ENCODE data around the gene USHBP1. TPM values are rescaled to one million over a fixed set of nuclear protein-coding genes. Genes with fewer than 3 reads are reported as not detected.

The USHBP1 gene
- polyA plus RNA-seq, 1 donor, result 8.8 TPM

DNA sequence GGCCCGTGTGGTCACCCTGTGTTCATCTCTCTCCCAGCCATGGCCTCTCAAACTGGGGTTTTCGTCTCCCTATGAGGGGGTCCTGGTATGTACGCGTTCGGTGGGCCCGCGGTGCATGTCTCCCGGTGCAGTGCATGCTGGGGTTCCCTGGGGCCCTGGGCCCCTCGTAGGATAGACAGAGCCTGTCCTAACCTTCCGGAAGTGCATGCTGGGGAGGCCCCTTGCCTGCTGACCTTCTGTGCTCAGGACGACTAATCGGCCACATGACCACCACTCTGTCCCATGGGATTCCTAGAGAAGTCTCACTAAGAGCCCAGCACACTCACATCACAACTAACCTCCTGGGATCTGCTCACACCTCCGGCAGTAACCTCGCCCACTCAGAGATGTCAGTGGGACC, 54.2 kb downstream of the USHBP1 start:
- no peak for DNase-seq

GRCh38 chr19:17209126-17210036, 55.2 kb downstream of the USHBP1 start:
- DNase-seq, result no peak

GRCh38 chr19:17206736-17207581, 57.6 kb downstream of the USHBP1 start:
- no peak for DNase-seq

DNA sequence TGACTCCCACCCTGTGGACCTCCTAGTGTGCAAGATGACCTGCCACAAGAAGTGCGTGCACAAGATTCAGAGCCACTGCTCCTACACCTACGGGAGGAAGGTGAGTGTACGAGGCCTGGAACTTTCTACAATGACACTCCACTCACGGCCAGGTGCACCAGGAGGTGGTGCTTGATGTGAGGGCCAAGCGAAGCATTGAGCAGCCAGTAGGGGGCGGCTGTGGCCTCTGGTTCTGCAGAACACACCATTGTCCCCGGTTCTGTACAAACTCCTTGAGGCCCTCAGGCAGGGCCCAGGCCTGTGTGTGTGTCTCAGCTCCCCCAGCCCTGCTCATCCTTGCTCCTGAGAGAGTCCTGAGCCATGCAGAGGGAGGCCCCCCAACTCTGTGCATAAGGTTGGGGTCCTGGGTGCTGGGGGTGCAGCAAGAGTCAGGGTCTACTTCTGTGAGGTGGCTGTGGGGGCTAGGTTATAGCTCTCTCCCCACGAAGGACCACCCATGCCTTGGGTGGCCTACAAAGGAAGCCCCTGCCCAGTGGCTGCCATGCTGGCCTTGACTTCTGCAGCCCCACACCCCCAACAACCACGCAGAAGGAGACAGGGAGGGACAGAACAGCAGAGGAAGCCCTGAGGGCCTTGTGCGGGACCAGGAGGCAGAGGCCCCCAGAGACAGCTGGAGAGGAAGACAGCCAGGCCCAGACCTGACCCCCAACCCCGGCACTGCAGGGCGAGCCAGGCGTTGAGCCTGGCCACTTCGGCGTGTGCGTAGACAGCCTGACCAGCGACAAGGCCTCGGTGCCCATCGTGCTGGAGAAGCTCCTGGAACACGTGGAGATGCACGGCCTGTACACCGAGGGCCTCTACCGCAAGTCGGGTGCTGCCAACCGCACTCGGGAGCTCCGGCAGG, 59.1 kb downstream of the USHBP1 start:
- no peak for DNase-seq

GRCh38 chr19:17202713-17203112, 61.8 kb downstream of the USHBP1 start:
- DNase-seq, result no peak

DNA sequence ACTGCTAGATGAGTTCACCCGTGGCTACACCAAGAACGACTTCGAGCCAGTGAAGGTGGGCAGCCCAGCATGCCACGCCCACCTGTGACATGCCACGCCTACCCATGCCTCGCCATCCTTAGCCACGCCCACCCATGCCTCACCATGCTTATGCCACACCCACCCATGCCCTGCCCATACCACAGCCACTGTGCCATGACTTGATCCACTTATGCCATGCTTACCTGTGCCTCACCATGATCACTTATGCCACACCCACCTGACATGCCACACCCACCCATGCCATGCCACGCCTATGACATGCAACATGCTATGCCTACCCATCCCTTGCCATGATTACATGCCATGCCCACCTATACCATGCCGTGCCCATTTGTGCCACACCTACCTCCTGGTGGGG, 62.3 kb downstream of the USHBP1 start:
- no peak for DNase-seq

DNA sequence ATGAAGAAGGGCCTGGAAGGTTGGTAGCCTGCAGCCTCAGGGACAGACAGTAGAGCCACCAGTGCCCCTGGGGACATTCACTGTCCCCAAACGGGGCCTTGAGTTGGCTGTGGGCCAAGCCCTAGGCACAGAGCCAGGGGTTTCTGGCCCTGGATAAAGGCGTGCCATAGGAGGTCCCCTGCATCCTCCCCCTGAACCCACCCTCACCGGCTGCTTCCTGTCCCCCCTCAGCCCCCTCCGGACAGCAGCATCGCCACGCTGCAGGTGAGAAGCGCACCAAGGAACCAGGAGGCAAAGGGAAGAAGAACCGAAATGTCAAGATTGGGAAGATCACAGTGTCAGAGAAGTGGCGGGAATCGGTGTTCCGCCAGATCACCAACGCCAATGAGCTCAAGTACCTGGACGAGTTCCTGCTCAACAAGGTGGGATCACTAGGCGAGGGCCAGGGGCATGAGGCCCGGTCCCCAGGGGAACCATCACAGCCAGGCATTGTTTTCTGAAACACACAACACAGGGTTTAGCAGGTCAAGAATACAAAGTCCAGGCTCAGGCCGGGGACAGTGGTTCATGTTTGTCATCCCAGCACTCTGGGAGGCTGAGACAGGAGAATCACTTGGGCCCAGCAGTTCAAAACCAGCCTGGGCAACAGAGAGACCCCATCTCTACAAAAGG, 64.0 kb downstream of the USHBP1 start:
- DNase-seq, result no peak

Other genes with a start within 250 kb of the USHBP1 start
- 4.2 TPM for gene CPAMD8, start 237.9 kb downstream of the USHBP1 start, polyA plus RNA-seq (ENCODE audit: insufficient read length)
- 8.4 TPM for gene HAUS8, start 189.3 kb downstream of the USHBP1 start, polyA plus RNA-seq (ENCODE audit: insufficient read length)
- 40.1 TPM for gene MYO9B, start 189.0 kb downstream of the USHBP1 start, polyA plus RNA-seq (ENCODE audit: insufficient read length)
- gene USE1, start 49.4 kb downstream of the USHBP1 start, polyA plus RNA-seq (ENCODE audit: insufficient read length), result 35.1 TPM
- gene OCEL1, start 38.5 kb downstream of the USHBP1 start, polyA plus RNA-seq (ENCODE audit: insufficient read length), result 8.2 TPM
- gene NR2F6, start 18.8 kb downstream of the USHBP1 start, polyA plus RNA-seq (ENCODE audit: insufficient read length), result 36.0 TPM
- 105 TPM for gene BABAM1, start 2.7 kb upstream of the USHBP1 start, polyA plus RNA-seq (ENCODE audit: insufficient read length)
- gene ANKLE1, start 17.2 kb upstream of the USHBP1 start, polyA plus RNA-seq (ENCODE audit: insufficient read length), result 1.6 TPM
- gene ABHD8, start 38.7 kb upstream of the USHBP1 start, polyA plus RNA-seq (ENCODE audit: insufficient read length), result 8.5 TPM
- gene MRPL34, start 41.1 kb upstream of the USHBP1 start, polyA plus RNA-seq (ENCODE audit: insufficient read length), result 37.1 TPM
- gene DDA1, start 44.8 kb upstream of the USHBP1 start, polyA plus RNA-seq (ENCODE audit: insufficient read length), result 37.7 TPM
- 8.4 TPM for gene ANO8, start 70.1 kb upstream of the USHBP1 start, polyA plus RNA-seq (ENCODE audit: insufficient read length)
- 14.2 TPM for gene GTPBP3, start 72.8 kb upstream of the USHBP1 start, polyA plus RNA-seq (ENCODE audit: insufficient read length)
- 68.7 TPM for gene PLVAP, start 112.6 kb upstream of the USHBP1 start, polyA plus RNA-seq (ENCODE audit: insufficient read length)
- gene CCDC194, start 129.5 kb upstream of the USHBP1 start, polyA plus RNA-seq (ENCODE audit: insufficient read length), result not detected
- gene BST2, start 140.9 kb upstream of the USHBP1 start, polyA plus RNA-seq (ENCODE audit: insufficient read length), result 11.4 TPM
- gene MVB12A, start 155.3 kb upstream of the USHBP1 start, polyA plus RNA-seq (ENCODE audit: insufficient read length), result 34.9 TPM
- 1.5 TPM for gene TMEM221, start 183.9 kb upstream of the USHBP1 start, polyA plus RNA-seq (ENCODE audit: insufficient read length)
- gene NXNL1, start 196.2 kb upstream of the USHBP1 start, polyA plus RNA-seq (ENCODE audit: insufficient read length), result not detected
- gene SLC27A1, start 205.8 kb upstream of the USHBP1 start, polyA plus RNA-seq (ENCODE audit: insufficient read length), result 23.4 TPM
- gene PGLS, start 246.9 kb upstream of the USHBP1 start, polyA plus RNA-seq (ENCODE audit: insufficient read length), result 62.4 TPM